ENCODE results near the gene IHH.

IHH gene

GRCh38 chr2:219087361-219087760 lies 26.6 kb upstream of the IHH start:
- TF ChIP-seq, protein P1, sequence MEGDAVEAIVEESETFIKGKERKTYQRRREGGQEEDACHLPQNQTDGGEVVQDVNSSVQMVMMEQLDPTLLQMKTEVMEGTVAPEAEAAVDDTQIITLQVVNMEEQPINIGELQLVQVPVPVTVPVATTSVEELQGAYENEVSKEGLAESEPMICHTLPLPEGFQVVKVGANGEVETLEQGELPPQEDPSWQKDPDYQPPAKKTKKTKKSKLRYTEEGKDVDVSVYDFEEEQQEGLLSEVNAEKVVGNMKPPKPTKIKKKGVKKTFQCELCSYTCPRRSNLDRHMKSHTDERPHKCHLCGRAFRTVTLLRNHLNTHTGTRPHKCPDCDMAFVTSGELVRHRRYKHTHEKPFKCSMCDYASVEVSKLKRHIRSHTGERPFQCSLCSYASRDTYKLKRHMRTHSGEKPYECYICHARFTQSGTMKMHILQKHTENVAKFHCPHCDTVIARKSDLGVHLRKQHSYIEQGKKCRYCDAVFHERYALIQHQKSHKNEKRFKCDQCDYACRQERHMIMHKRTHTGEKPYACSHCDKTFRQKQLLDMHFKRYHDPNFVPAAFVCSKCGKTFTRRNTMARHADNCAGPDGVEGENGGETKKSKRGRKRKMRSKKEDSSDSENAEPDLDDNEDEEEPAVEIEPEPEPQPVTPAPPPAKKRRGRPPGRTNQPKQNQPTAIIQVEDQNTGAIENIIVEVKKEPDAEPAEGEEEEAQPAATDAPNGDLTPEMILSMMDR (IDR thresholded peaks at IDR 0.05; ENCODE audit: low read depth, low read length), result no peak
- H3K36me3 ChIP-seq, result no peaks in the 10 kb centered on the region
- no peaks in the 10 kb centered on the region for H3K9me3 ChIP-seq
- H3K27me3 ChIP-seq, result no peaks in the 10 kb centered on the region
- no peaks in the 10 kb centered on the region for H3K4me1 ChIP-seq
- DNase-seq, result no peak
- no peak overlapping the region for H3K4me3 ChIP-seq (ENCODE audit: low read depth, low read length)

DNA sequence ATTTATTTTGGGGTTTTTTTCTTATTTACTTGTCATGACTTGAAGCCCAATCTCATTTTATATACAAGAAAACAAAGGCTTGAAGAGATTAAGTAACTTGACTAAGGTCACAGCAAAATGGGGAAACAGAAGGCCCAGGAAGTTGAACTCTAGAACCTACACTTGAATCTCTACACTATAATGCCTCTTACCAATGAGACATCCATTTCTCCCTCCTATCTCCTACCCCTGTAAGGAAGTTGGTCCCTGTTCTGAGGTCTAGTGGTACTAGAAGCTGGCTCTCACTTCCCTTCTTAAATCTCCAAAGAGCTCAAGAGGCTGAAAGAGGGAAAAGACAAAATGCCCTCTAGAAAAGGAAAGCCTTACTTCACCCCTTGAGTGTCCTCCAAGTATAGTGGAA lies 25.5 kb upstream of the IHH start:
- no peak for DNase-seq
- H3K27me3 ChIP-seq, result no peaks in the 10 kb centered on the region
- TF ChIP-seq, protein P1 (IDR thresholded peaks at IDR 0.05; ENCODE audit: low read depth, low read length), result no peak
- H3K4me1 ChIP-seq, result no peaks in the 10 kb centered on the region
- no peaks in the 10 kb centered on the region for H3K36me3 ChIP-seq
- H3K9me3 ChIP-seq, result no peaks in the 10 kb centered on the region
- H3K4me3 ChIP-seq (ENCODE audit: low read depth, low read length), result no peak overlapping the region

DNA sequence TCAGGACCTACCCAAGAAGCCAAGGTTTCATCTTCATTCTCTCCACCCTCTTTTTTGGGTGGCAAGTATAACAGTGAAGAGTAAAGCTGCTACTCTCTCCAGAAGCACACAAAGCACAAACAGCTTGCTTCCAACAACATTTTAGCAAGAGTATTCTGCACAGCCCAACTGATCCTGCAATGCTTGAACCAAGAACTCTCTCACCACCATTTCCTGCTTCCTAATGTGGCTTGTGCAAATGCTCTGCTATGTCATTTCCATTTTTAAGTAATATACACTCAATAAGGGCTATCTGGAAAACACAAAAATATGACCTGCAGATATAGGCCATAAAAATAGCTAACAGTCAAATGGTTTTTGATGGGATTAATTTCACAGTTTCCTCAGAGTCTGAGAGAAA lies 24.1 kb upstream of the IHH start:
- H3K4me3 ChIP-seq (ENCODE audit: low read depth, low read length), result no peak overlapping the region
- TF ChIP-seq, protein P1 (IDR thresholded peaks at IDR 0.05; ENCODE audit: low read depth, low read length), result no peak
- no peaks in the 10 kb centered on the region for H3K27me3 ChIP-seq
- no peak for DNase-seq
- no peaks in the 10 kb centered on the region for H3K9me3 ChIP-seq
- H3K36me3 ChIP-seq, result no peaks in the 10 kb centered on the region
- H3K4me1 ChIP-seq, result no peaks in the 10 kb centered on the region

GRCh38 chr2:219082332-219082958 lies 21.7 kb upstream of the IHH start:
- Histone ChIP-seq H3K4me1 (no peaks in the 10 kb centered on the region), H3K36me3 (no peaks in the 10 kb centered on the region), H3K4me3 (ENCODE audit: low read depth, low read length) (no peak overlapping the region), H3K9me3 (no peaks in the 10 kb centered on the region), H3K27me3 (no peaks in the 10 kb centered on the region)
- TF ChIP-seq, protein P1 (IDR thresholded peaks at IDR 0.05; ENCODE audit: low read depth, low read length), result no peak
- no peak for DNase-seq

DNA sequence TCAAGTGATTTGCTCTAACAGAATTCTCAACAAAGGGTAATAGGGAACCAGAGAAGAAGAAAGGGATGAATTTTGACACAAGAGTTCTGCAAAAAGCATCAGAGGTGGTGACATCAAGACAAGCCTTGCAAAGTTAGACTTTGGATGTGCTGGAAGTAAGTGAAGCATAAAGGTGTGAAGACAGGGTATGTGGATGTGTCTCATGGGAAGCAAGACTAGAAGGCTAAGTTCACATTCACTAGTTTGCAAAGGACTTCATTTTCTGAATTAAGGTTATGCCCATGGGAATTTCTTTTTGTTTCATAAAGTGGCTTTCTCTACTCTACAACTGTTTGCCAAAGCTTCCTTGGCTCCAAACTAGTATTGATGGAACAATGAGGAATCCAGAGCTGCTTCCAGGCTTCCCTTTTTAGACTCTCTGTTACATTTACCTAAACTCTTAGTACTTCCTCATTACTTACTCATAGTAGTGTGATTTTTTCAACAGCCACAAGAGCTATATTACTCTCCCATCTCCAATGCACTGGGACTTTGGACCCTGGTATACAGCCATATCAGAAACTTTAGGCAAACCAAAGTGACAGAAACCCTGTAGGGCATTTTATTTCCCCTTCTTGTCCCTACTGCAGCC lies 21.1 kb upstream of the IHH start:
- Histone ChIP-seq H3K36me3 (peaks cover 4% of the 10 kb centered on the region; the same call in 1 of the 2 replicates), H3K9me3 (no peaks in the 10 kb centered on the region), H3K4me3 (ENCODE audit: low read depth, low read length) (no peak overlapping the region), H3K27me3 (no peaks in the 10 kb centered on the region), H3K4me1 (no peaks in the 10 kb centered on the region)
- no peak for DNase-seq
- TF ChIP-seq, protein P1 (IDR thresholded peaks at IDR 0.05; ENCODE audit: low read depth, low read length), result no peak

GRCh38 chr2:219081096-219081495 lies 20.4 kb upstream of the IHH start:
- Histone ChIP-seq H3K27me3 (no peaks in the 10 kb centered on the region), H3K9me3 (no peaks in the 10 kb centered on the region), H3K4me3 (ENCODE audit: low read depth, low read length) (no peak overlapping the region), H3K4me1 (no peaks in the 10 kb centered on the region), H3K36me3 (peaks cover 6% of the 10 kb centered on the region; the same call in 1 of the 2 replicates)
- DNase-seq, result no peak
- TF ChIP-seq, protein P1 (IDR thresholded peaks at IDR 0.05; ENCODE audit: low read depth, low read length), result no peak

Measured in BE2C (cell line).